Mucosa of descending colon (tissue), 3 donors: ENCODE results near the gene EFHD1. TPM values are rescaled to one million over a fixed set of nuclear protein-coding genes. Genes with fewer than 3 reads are reported as not detected.
A peak's percentile ranks its signal among the peaks of the same experiment; 100 is the strongest.

Experiments
- ATAC-seq: fragments of 200-7000 bp; cut with Tn5 transposase; one replicate; pipeline ENCODE4 v1.9.1; 2020; ENCODE audit warnings: mild to moderate bottlenecking, moderate library complexity
- DNase-seq, 3 donors: peaks; one replicate each; pipeline ENCODE4 v3.0.0-alpha.2; 2020
- H3K36me3 ChIP-seq: fragments of 200-600 bp; one replicate; pipeline ENCODE4 v1.8.0; 2021; ENCODE audit warnings: low read depth, mild to moderate bottlenecking
- H3K4me1 ChIP-seq: fragments of 200-600 bp; one replicate; pipeline ENCODE4 v1.8.0; 2021; ENCODE audit warnings: low read depth, mild to moderate bottlenecking
- H3K4me3 ChIP-seq: fragments of 200-600 bp; one replicate; pipeline ENCODE4 v1.8.0; 2021; ENCODE audit warnings: mild to moderate bottlenecking
- H3K9me3 ChIP-seq: fragments of 200-600 bp; one replicate; pipeline ENCODE4 v1.8.0; 2021; ENCODE audit warnings: mild to moderate bottlenecking
- CTCF ChIP-seq: fragments of 200-600 bp; IDR thresholded peaks from one replicate; pipeline ENCODE4 v1.8.0; 2022; ENCODE audit warnings: antibody characterized with exemption, mild to moderate bottlenecking
- intact Hi-C, 2 donors: fragments of 100-400 bp; cut with DNase I in 1 of 2; cut with micrococcal nuclease in 1 of 2; formaldehyde crosslinking; loops; one replicate each; pipeline versions ENCODE4 v1.11.0 to v1.11.1; 2022; cut with DNase I, micrococcal nuclease
- long read RNA-seq, 2 donors: library from polyadenylated mRNA; unstranded; transcript quantifications; one replicate each; pipeline ENCODE4 v2.0.0, GENCODE V29; 2019 to 2021
- total RNA-seq, 3 donors: library from RNA; stranded (reverse); fragmentation: NEBNext Ultra II Directional in 2 of 3; extraction: Animal tissue kit (Norgen Biotek cat#: 25700) in 2 of 3; gene quantifications; one replicate each; pipeline versions ENCODE4 v1.2.1 to v1.2.4, GENCODE V29; 2021 to 2023
- donor health status: DM: no; HTN: no; CAD: no; lungs with moderate emphysema.
- donor health status: DM: no; HTN: no; CAD: no.
- donor health status: DM: no; HTN: yes; CAD: no.

Gene EFHD1
- total RNA-seq, result 1 to 10 TPM; 2.2 to 4.8 (median 4.6) TPM
- long read RNA-seq, donor 1, transcript EFHD1-201 (4 exons, 2,259 nt), result major isoform, 7 of 7 reads
- long read RNA-seq, donor 1, partial matches to known transcripts, result 0 of 7 reads
- long read RNA-seq, donor 1, other reads (novel, unspliced or antisense), result 0 of 7 reads
- long read RNA-seq, donor 2, partial matches to known transcripts, result 0 of 1 reads
- long read RNA-seq, donor 2, other reads (novel, unspliced or antisense), result 1 of 1 reads

- no peaks in the 10 kb centered on the region for H3K36me3 ChIP-seq
- TF ChIP-seq CTCF, result no peak
- ATAC-seq (peak; percentile 92), DNase-seq (peak; percentile 63 to 74 (median 73))
- peaks cover 10% of the 10 kb centered on the region for H3K4me1 ChIP-seq
- no peak within 1 kb of the TSS for H3K4me3 ChIP-seq
- no peaks in the 10 kb centered on the region for H3K9me3 ChIP-seq
- intact Hi-C loops, result no loop called here
These were observed at the start of gene EFHD1 for GRCh38 chr2:232633413-232634205. EFHD1 (plus strand) TSS chr2:232633604; CDS start chr2:232633705, 101 bp downstream.

- H3K4me3 ChIP-seq, result no peak overlapping the region
- peaks cover 12% of the 10 kb centered on the region for H3K4me1 ChIP-seq
- DNase-seq (no peak), ATAC-seq (no peak)
- intact Hi-C loops, result no loop called here
- H3K9me3 ChIP-seq, result no peaks in the 10 kb centered on the region
- no peaks in the 10 kb centered on the region for H3K36me3 ChIP-seq
- TF ChIP-seq CTCF, result no peak
These were observed 49.2 kb upstream of the EFHD1 start for GRCh38 chr2:232584238-232584637.

- TF ChIP-seq CTCF, result no peak
- Histone ChIP-seq H3K9me3 (no peaks in the 10 kb centered on the region), H3K4me3 (no peak overlapping the region), H3K36me3 (no peaks in the 10 kb centered on the region), H3K4me1 (peaks cover 4% of the 10 kb centered on the region)
- ATAC-seq (no peak), DNase-seq (no peak)
- intact Hi-C loops, result no loop called here
These were observed 46.4 kb upstream of the EFHD1 start for GRCh38 chr2:232586943-232587505.

GRCh38 chr2:232587512-232587911 lies 45.9 kb upstream of the EFHD1 start:
- ATAC-seq (peak; percentile 2), DNase-seq (no peak)
- Histone ChIP-seq H3K36me3 (no peaks in the 10 kb centered on the region), H3K9me3 (no peaks in the 10 kb centered on the region), H3K4me3 (no peak overlapping the region), H3K4me1 (peaks cover 4% of the 10 kb centered on the region)
- no peak for TF ChIP-seq CTCF
- intact Hi-C loops, result no loop called here

- no peak for TF ChIP-seq CTCF
- no peak overlapping the region for H3K4me3 ChIP-seq
- intact Hi-C loops, result no loop called here
- H3K4me1 ChIP-seq, result peaks cover 7% of the 10 kb centered on the region
- no peak for ATAC-seq
- DNase-seq, result peak in 1 of 3 donors; percentile 53
- H3K9me3 ChIP-seq, result no peaks in the 10 kb centered on the region
- H3K36me3 ChIP-seq, result no peaks in the 10 kb centered on the region
These were observed 45.4 kb upstream of the EFHD1 start for GRCh38 chr2:232588031-232588430.
